GM18868 (cell line): ENCODE data around the gene LLPH.
A peak's percentile ranks its signal among the peaks of the same experiment; 100 is the strongest.
"Not testable (repeated sequence)": the region's sequence is repeated elsewhere in the genome, so short reads cannot be mapped to it uniquely, and the experiment has no call there.

Experiments used
- ATAC-seq: cut with Tn5 transposase; IDR thresholded peaks from one replicate; pipeline ENCODE4 v1.9.1; 2021; ENCODE audit warnings: mild to moderate bottlenecking, moderate library complexity; ENCODE audit not compliant: unreplicated experiment

LLPH gene

GRCh38 chr12:66130267-66131066, at the start of gene LLPH:
TSS of gene LLPH (minus strand) at chr12:66130750. CDS start at chr12:66129106, 1,644 bp downstream.
- peak; percentile 97 for ATAC-seq

- no peak for ATAC-seq
Measured at GRCh38 chr12:66176105-66176900, 45.8 kb upstream of the LLPH start.

GRCh38 chr12:66174391-66175325, 44.1 kb upstream of the LLPH start:
- ATAC-seq, result not testable (repeated sequence)

- ATAC-seq, result no peak
Measured at GRCh38 chr12:66170606-66171005, 40.1 kb upstream of the LLPH start.

GRCh38 chr12:66169221-66170170, 38.9 kb upstream of the LLPH start, which contains the start of gene TMBIM4:
TSS of gene TMBIM4 (minus strand) at chr12:66169996. CDS start at chr12:66169951, 45 bp downstream.
- peak; percentile 78 for ATAC-seq

- no peak for ATAC-seq
Measured at GRCh38 chr12:66168410-66168809, 37.9 kb upstream of the LLPH start.

- no peak for ATAC-seq
Measured at GRCh38 chr12:66166561-66166960, 36.0 kb upstream of the LLPH start.

GRCh38 chr12:66165141-66165540, 34.6 kb upstream of the LLPH start:
- no peak for ATAC-seq

- ATAC-seq, result no peak
Measured at GRCh38 chr12:66164349-66164821, 33.8 kb upstream of the LLPH start.

GRCh38 chr12:66163289-66163688, 32.7 kb upstream of the LLPH start:
- no peak for ATAC-seq

- no peak for ATAC-seq
Measured at GRCh38 chr12:66162701-66163100, 32.2 kb upstream of the LLPH start.

GRCh38 chr12:66160704-66161103, 30.2 kb upstream of the LLPH start:
- ATAC-seq, result no peak

GRCh38 chr12:66159123-66159522, 28.6 kb upstream of the LLPH start:
- no peak for ATAC-seq

- no peak for ATAC-seq
Measured at GRCh38 chr12:66156654-66157053, 26.1 kb upstream of the LLPH start.

- ATAC-seq, result no peak
Measured at GRCh38 chr12:66154776-66155175, 24.2 kb upstream of the LLPH start.

- ATAC-seq, result no peak
Measured at GRCh38 chr12:66152732-66153131, 22.2 kb upstream of the LLPH start.

GRCh38 chr12:66149702-66150398, 19.3 kb upstream of the LLPH start:
- no peak for ATAC-seq

GRCh38 chr12:66144791-66145754, 14.5 kb upstream of the LLPH start:
- ATAC-seq, result peak; percentile 58
